Endothelial cell of umbilical vein (primary cell): ENCODE data around the gene PPM1L.

Source experiments
- CTCF ChIP-seq, 2 donors: IDR thresholded peaks; 1 replicate in 1 of 2; 2 replicates in 1 of 2; pipeline ENCODE4 v1.5.1; 2011; ENCODE audit warnings: low read length in 2 of 2, mild to moderate bottlenecking in 2 of 2, moderate library complexity in 2 of 2, control low read depth in 1 of 2, inconsistent platforms in 1 of 2, low read depth in 1 of 2; ENCODE audit not compliant: insufficient read depth in 1 of 2; ENCODE audit errors: extremely low read depth in 1 of 2
- EZH2 ChIP-seq: IDR thresholded peaks from 2 replicates; pipeline ENCODE4 v1.6.1; 2012; ENCODE audit warnings: borderline replicate concordance, low read depth, mild to moderate bottlenecking, moderate library complexity, low read length, inconsistent platforms; ENCODE audit not compliant: severe bottlenecking
- FOS ChIP-seq: IDR thresholded peaks from 2 replicates; pipeline ENCODE4 v1.6.1; 2011; ENCODE audit warnings: mild to moderate bottlenecking, low read length, moderate library complexity, borderline replicate concordance; ENCODE audit not compliant: insufficient read depth
- GATA2 ChIP-seq: IDR thresholded peaks from 2 replicates; pipeline ENCODE4 v1.7.0; 2011; ENCODE audit warnings: low read depth, mild to moderate bottlenecking, moderate library complexity, mixed read lengths, low read length; ENCODE audit not compliant: insufficient read length, insufficient read depth
- JUN ChIP-seq: IDR thresholded peaks from 2 replicates; pipeline ENCODE4 v1.6.1; 2011; ENCODE audit warnings: borderline replicate concordance, low read depth; ENCODE audit not compliant: insufficient read length, insufficient read depth
- MYC ChIP-seq: IDR thresholded peaks from one replicate; pipeline ENCODE4 v1.6.1; 2011; ENCODE audit warnings: mild to moderate bottlenecking, low read depth, low read length
- POLR2A ChIP-seq: IDR thresholded peaks from 2 replicates; pipeline ENCODE4 v1.6.1; 2012; ENCODE audit warnings: low read depth, mild to moderate bottlenecking, control low read depth, low read length
- POLR2AphosphoS5 ChIP-seq: IDR thresholded peaks from 2 replicates; pipeline ENCODE4 v1.6.1; 2012; ENCODE audit warnings: low read depth, mild to moderate bottlenecking, control low read depth, low read length, moderate library complexity; ENCODE audit not compliant: insufficient read depth
- TF ChIP-seq, protein P1 (sequence below): IDR thresholded peaks from 2 replicates; pipeline ENCODE4 v1.6.1; 2011; ENCODE audit not compliant: insufficient read depth, insufficient read length

DNA sequence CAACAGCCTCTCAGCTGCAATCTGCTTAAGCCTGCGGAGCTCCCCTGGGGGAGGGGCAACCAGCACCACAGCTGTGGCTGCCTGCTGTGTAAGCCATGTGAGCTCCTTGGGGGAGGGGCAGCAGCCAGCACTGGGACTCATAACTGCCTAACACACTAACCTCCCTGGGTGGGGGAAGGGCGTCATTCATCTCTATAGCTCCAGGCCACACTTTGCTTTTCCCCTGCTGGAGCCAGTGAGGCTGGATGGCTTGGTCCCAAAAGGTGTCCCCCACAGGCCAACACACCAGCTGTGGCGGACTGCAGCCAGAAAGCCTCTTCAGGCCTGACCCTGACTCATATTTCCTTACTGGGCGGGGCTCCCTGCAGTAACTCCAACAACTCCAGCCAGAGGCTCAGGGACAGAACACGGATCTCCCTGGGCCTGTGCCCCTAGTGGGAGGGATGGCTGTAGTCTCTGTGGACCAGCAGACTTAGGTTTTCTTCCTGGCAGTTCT, 129.8 kb downstream of the PPM1L start:
- no peak for TF ChIP-seq POLR2A
- no peak for TF ChIP-seq CTCF (IDR thresholded peaks at IDR 0.05; ENCODE audit: extremely low read depth in 1 of 2, insufficient read depth in 1 of 2, low read depth in 1 of 2, low read length in 2 of 2)
- TF ChIP-seq POLR2AphosphoS5, result no peak
- no peak for TF ChIP-seq MYC
- TF ChIP-seq, protein P1, sequence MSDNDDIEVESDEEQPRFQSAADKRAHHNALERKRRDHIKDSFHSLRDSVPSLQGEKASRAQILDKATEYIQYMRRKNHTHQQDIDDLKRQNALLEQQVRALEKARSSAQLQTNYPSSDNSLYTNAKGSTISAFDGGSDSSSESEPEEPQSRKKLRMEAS, result no peak
- no peak for TF ChIP-seq EZH2
- TF ChIP-seq FOS, result no peak
- no peak for TF ChIP-seq GATA2
- no peak for TF ChIP-seq JUN
